HG03196 (cell line): ENCODE results near the gene PINK1.

ENCODE experiments used
- ATAC-seq: cut with Tn5 transposase; IDR thresholded peaks from one replicate; pipeline ENCODE4 v1.9.1; 2021; ENCODE audit not compliant: unreplicated experiment

Gene PINK1

GRCh38 chr1:20678599-20678998 is 45.3 kb downstream of the PINK1 start:
- ATAC-seq = no peak

DNA sequence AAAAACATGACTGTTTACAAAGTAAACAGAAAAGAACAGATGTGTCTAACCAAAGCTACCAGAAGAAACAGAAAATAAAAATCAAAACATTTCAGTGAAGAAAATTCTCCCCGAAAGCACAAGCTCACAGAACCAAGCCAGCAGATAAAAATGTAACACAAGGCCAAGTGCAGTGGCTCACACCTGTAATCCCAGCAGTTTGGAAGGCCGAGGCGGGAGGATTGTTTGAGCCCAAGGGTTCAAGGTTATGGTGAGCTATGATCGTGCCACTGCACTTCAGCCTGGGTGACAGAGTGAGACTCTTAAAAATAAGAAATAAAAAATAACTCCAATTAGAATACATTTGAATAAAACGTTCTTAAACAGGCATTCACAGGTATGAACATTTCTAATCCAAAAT is 47.0 kb downstream of the PINK1 start:
- no peak for ATAC-seq

DNA sequence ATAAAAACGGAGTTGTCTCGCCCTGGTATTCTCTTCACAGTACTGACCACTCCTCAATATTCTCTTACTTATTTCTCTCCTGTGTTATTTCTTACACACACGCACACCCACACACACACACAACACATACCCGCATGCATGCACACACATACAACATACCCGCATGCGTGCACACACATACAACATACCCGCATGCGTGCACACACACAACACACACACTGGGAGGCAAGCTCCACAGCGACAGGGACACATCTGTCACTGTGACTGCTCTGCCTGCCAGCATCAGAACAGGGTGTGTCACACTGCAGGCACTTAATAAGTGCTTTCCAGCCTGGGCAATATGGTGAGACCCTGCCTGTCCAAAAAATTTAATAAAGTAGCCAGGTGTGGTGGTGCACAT is 48.7 kb downstream of the PINK1 start:
- no peak for ATAC-seq

DNA sequence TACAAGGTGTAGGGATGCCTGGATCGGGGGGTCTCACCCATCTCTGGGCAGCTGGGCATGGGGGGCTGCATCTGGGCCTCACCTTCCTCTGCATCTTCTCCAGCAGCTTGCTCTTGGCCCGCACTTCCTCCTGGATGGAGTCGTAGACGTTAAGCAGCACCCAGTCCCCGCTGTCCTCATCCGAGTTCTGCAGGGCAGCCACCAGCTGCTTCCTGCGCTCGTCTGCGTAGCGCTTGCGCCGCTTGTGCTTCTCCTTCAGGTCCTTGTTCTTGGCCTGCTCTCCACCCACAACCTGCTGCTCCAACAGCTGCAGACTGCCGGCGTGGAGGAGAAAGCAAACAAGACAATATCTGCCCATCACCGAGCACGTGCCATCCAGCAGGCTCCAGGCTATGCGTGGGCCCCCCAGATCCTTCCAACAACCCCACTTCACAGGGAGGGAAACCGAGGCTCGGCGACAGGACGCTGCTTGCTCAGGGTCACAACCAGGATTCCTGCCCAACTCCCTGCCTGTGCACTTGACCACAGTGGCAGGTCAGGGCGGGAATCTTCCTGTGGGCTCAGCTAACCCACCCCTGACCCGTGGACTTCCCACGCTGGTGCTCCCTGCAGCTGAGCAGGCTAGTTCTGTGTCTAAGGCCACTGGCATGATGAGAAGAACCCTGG is 49.4 kb downstream of the PINK1 start:
- ATAC-seq = no peak

DNA sequence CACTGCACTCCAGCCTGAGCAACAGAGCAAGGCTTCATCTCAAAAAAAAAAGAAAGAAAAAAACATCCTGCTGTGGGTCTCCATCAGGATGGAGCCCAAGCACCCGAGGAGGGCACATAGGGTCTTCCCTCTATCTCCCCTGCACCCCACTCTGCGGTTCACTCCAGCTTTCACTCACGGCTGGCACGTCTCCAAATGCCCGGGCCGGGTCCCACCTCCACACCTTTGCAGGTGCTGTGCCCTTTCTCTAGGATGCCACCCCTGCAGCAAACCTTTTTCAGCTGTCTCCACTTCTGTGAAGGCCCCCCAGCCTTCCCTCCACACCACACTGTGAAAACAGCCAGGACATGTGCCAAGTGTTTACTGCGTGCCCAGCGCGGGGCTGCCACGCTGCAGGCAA is 50.4 kb downstream of the PINK1 start:
- ATAC-seq = no peak

- ATAC-seq = no peak
Measured at GRCh38 chr1:20684050-20684620, 50.9 kb downstream of the PINK1 start.

GRCh38 chr1:20684651-20685050 is 51.4 kb downstream of the PINK1 start:
- ATAC-seq = no peak

DNA sequence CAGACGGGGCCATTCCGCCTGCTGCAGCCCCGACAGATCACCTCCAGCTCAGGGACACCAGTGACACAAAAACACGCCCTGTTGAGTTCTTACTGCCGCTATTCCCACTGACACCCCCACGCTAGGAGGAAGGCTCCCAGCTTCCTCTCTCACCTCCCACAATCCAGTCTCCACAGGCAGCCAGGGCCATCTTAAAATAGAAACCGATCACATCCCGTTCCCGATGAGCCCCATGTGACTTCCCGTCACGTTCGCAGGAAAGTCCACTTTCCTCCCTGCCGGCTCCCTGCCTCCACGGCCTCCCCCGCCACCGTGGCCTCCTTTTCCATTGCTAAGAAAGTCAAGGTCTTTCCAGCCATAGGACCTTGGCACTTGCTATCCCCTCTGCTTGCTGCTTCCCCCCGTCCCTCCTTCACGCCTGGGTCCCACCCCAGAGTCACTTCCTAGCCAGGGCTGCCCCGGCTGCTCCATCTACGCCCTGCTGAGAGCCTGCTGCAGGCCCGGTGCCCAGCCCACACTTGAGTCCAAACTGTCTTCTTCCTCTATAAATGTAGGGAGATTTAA is 51.9 kb downstream of the PINK1 start:
- ATAC-seq = no peak

DNA sequence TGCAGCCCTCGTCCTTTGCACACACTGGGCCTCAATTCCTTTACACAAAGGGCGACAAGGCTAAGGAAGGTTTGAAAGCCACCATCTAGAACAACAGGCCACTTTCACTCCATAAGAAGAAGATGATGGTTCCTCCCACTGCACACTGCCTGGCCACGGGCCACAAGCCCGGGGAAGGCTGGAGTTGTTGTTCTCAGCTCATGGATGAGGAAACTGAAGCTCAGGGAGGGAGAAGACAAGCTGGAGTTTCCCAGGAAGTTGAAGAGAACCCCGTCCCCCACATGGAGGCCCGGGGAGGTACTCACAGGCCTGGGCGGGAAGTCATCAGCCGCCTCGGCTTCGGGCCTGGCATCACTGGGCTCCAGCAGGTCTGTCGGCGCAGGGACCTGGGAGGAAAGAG is 52.5 kb downstream of the PINK1 start:
- ATAC-seq = no peak

DNA sequence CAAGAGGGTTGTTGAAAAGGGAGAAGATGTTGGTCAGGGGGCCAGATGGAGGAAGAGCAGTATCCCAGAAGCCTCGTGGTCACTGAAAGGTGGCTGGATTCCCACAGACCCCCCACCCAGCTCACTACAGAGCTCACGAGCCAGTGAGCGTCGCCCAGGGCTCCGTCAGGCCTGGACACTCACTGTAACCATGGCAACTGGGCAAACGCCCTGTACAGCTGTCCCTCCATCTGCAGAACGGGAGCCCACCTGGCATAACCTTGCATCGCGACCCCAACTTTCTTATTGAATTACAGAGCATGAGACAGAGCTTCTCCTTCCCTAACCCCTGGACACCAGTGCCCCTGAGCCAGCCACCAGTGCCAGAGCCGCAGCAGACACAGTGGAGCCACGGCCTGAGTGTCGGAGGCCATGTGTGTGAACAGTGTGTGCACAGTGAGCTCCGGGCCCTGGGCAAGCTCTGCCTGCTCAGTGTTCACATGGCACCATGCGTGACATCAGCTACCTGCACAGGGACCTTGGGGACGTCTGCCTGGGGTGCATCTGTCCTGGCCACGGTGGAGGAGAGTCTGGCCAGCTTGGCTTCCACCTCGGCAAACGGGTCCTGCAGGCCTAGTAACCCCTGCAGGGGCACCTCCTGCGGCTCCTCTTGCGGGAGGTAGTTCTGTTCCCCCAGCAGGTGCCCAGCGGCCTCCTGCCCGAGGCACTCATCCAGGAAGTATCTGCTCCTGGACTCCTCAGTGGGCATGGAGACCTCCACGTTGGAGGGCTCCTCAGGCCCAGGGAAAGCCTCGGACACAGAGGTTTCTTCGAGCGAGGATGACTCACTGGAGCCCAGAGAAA is 53.8 kb downstream of the PINK1 start:
- ATAC-seq = no peak

GRCh38 chr1:20689645-20690056 is 56.4 kb downstream of the PINK1 start:
- ATAC-seq = no peak

- no peak for ATAC-seq
Measured at GRCh38 chr1:20691872-20692271, 58.6 kb downstream of the PINK1 start.

DNA sequence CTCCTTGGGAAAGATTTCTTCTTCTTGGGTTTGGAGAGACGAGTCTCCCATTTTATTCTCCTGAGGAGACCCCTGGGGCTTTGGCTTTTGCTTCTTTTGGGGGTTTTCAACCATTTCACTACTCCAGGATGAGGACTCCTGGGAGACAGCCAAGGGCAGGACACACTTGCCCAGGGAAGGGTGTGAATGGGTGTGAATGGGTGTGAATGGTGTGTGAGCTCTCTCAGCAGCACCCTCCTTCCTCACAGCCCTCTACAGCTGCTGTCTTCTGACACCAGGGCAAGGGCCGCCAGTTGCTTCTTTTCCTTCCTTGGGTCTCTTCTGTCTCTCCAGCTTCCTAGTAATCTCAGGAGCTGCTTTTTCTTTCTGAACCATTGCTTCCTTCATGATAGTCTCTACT is 60.4 kb downstream of the PINK1 start:
- ATAC-seq = no peak

- ATAC-seq = no peak
Measured at GRCh38 chr1:20695515-20695914, 62.3 kb downstream of the PINK1 start.

GRCh38 chr1:20696397-20697333 is 63.4 kb downstream of the PINK1 start:
- peak; percentile 72 for ATAC-seq

DNA sequence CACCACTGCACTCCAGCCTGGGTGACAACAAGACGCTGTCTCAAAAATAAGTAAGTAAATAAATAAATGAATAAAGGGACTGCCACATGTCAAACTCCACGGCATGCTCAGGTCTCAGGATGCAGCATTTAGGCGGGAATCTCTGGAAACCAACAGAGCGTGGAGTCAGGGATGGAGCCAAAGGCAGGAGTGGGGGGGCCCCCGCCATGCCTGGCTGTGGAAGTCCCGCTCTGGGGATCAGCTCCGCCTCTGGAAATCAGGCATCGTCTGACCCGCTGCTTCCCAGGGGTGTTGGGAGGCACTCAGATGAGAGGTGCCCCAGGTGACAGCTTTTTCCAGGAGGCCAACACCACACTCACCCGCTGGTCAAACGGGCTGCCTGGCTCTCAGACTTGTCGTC is 64.3 kb downstream of the PINK1 start:
- ATAC-seq = no peak

DNA sequence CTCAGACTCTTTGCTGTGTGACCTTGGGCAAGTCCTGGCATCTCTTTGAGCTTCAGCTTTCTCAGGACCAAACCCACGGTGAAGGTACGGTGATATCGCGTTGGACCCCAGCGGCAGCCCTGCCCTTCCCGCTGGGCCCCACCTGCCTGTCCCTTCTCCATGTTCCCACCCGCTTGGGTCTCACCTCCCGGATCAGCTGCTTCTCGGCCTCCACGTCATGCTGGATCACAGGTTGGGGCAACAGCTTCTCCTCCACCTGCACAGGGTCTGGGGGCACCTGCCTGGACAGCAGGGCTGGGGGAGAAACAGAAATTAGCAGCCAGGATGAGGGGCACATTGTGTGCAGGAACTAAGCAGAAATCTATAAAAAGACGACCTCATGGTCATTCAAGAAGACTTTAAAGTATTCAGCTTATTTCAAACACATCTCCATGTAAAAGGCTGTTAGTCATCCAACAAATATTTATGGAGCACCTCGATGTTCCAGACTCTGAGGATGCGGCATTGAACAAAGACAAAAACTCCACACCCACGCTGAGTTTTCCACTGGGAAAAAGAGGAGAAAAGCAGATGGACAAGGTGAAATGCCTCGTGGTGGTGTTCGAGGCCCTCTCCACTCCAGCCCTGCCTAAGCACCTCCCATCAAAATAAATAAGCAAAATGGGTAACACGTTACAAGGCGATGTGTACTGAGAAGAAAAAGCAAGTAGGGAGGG is 65.1 kb downstream of the PINK1 start:
- no peak for ATAC-seq

GRCh38 chr1:20699558-20699957 is 66.3 kb downstream of the PINK1 start:
- no peak for ATAC-seq

DNA sequence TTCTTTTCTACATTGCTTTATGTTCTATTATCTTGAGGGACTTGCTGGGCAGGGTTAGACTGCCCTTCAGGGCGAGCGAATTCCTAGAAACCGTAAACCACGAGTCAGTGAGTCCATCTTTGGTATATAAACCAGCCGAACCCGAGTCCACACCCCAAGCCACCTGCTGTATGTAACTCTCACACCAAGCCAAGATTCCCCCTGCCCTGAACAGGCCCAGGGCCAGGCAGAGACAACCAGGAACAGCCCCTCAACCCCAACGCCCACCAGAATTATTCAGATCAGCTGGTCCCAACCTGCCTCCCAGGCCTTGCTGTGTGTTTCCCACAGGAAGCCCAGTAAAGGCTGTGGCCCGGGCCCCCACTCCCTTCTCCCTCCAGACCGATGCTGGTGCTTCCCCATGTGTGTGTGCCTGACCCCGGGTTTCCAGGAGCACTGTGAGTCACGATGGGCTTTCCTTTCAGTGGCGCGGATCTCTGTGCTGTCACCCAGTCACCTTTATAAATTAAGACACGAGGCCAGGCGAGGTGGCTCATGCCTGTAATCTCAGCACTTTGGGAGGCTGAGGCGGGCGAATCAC is 67.5 kb downstream of the PINK1 start:
- no peak for ATAC-seq
